NCI-H187 (cell line): ENCODE results near the gene BCAS1.

Source experiments
- DNase-seq, 2 experiments: peaks; one replicate each; lab custom pipeline; 2025; lab: John Stamatoyannopoulos, UW

Gene BCAS1

DNA sequence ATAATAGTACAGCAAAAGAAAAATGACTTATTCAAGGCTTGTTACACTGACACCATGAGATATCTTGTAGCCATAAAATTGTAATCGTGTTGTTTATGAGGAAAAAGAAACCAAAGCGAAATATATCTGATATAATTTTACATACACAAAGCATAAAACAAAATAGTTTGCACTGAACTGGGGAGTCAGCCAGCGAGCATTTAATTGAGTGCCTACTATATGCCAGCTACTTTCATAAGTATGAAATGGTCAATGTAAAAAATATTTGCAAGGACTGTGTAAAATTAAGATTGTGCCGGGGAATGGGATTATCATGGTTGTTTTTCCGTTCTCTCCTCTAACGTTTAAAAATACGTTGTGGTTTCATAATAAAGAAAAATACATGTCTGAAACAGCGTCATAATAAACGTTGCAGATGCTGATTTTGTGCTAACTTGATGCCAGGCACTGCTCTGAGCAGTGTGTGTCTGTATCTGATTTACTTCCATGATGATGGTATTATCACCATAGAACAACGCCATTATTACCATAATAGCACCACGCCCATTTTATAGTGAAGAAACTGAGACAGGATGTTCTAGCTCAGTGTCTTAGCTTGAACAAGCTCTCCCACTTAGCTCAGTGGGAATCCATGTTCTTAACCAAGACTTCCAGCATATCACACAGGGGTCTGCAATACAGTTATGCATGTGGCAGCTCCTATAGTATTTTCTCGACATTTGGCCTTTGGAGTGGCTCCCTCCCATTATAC is 144.6 kb downstream of the BCAS1 start:
- DNase-seq: no peak

DNA sequence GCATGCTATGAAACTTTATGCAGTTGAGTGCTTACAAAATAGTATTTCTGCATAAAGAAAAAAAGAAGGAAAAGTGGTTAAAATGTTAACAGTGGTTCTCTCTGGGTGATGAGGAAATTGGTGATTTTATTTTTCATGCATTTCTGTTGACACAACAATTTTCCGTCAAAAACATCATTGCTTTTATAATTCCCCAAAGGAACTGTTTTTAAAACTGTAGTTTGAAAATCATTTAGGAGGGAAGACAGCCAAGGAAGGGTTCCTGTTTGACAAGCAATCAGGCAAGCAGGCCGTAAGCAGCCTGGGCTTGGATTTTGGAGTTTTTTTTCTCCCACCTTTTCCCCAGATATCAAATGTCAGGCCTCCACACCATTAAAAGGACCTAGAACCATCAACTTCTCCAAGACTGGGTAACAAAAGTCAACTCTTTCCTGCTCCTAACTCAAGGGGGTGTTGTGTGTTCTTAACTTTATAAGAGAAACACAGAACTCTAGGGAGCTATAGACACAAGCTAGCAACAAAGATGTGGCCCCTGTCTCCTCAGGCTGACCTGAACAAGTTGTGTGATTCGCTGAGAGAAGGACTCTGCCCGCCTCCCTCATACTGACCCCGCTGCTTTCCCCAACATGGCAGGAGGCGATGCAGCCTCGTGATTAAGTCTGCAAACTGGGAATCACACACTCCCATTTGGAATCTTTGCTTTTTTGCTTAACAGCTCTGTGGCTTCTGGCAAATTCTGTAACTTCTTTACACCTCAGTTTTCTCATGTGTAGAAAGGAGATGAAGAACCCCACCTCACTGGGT is 146.6 kb downstream of the BCAS1 start:
- no peak for DNase-seq

- DNase-seq: no peak
Measured at GRCh38 chr20:53922901-53923314, 147.5 kb downstream of the BCAS1 start.

GRCh38 chr20:53921443-53921973 is 148.9 kb downstream of the BCAS1 start:
- peak in 1 of 2 experiments; percentile 30 for DNase-seq

DNA sequence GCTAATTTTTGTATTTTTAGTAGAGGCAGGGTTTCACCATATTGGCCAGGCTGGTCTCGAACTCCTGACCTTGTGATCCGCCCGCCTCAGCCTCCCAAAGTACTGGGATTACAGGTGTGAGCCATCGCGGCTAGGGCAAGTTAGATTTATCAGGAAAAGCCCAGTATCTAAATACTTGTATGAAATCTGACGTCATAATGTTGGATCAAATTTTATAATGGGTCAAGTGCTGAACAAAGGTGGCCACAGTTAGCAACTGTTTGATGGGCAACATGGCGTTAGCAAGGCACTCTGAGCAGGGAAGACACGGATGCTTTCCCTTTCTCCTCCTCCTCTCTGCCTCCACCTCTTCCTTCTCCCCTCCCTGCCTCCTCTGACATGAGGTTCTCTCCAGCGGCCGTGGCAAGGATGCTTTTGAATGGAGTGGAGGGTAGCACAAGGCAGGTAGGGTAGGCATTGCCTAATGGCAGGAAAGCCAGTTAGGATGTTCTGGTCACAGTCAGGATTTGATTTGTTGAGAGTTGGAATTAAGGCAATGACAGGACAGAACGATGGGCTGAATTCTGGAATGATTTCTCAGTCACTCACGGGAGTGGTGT is 149.6 kb downstream of the BCAS1 start:
- no peak for DNase-seq

DNA sequence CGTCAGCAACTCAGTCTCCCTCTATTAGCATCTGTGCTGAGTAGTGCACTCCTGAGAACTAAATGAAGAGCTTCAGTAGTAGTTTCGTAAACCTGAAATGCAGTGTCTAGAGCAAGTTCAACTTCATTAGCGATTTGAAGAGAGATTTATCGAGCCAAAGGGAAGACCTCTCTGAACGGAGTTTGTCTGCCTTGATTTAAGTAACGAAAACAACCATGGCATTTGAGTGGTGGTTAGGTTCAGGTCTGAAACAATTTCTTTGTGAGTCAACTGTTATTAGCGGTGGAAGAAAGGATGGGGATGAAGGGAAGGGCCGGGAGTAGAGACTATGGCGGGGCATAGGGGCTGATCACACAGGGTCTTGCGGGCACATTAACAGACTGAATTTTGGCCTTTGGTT is 150.5 kb downstream of the BCAS1 start:
- no peak for DNase-seq

DNA sequence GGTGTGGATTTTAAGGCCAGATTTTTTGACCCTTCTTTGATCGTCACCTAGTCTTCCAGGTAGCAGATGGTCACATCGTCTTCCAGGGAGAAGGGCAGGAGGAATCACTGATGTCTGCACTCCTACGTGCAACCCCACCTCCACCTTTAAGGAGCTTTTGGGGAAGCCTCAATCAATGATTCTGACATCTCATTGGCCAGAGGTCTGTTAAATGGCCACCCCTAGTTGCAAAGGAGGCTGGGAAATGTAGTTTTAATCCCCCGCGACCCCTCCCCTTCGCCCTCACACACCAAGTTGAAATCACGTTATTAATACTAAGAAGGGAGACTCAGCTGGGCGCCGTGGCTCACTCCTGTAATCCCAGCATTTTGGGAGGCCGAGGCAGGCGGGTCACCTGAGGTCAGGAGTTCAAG is 151.4 kb downstream of the BCAS1 start:
- DNase-seq: no peak

- DNase-seq: no peak
Measured at GRCh38 chr20:53918020-53918311, 152.4 kb downstream of the BCAS1 start.

DNA sequence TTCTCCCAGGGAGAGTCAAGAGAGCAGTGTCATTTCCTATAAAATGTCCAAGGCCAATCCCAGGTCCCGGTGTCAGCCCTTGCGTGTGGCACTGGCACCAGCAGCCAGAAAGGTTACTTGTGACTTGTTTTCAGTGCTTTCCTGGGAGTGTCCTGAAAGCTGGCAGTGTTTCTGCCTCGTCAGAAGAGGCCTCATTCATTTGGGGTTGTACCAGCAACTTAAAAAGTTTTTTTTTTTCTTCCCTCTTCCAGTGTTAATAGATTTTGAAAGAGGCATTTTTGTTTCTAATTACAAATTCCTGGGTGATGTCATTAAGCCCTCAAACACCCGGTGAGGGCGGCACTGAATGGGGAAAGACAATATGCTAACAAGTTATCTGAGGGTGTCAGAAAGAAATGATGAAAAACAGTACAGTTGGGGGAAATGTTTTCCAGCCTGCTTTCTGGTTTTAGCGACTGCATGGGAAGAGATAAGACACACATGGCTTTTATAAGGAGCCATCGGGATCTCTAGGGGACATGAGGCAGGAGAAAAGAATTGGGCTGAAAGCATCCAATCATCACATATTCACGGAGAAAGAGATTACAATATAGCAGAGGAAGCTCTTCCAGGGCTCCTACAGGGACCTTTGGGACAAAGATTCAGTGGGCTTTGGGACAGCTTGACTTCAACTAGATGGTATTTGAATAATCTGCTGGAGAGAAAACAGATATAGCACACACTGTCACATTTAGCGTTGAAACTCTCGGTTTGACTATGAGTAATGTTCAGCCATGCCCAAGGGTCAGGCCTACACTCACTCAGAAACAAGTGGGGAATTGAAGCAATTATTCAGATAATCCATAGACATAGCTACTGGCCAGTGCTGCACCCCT is 153.0 kb downstream of the BCAS1 start:
- no peak for DNase-seq

- no peak for DNase-seq
Measured at GRCh38 chr20:53916173-53916512, 154.3 kb downstream of the BCAS1 start.

- DNase-seq: peak; percentile 79 to 84
Measured at GRCh38 chr20:53915446-53916172, 154.8 kb downstream of the BCAS1 start.

- no peak for DNase-seq
Measured at GRCh38 chr20:53914781-53915445, 155.5 kb downstream of the BCAS1 start.

DNA sequence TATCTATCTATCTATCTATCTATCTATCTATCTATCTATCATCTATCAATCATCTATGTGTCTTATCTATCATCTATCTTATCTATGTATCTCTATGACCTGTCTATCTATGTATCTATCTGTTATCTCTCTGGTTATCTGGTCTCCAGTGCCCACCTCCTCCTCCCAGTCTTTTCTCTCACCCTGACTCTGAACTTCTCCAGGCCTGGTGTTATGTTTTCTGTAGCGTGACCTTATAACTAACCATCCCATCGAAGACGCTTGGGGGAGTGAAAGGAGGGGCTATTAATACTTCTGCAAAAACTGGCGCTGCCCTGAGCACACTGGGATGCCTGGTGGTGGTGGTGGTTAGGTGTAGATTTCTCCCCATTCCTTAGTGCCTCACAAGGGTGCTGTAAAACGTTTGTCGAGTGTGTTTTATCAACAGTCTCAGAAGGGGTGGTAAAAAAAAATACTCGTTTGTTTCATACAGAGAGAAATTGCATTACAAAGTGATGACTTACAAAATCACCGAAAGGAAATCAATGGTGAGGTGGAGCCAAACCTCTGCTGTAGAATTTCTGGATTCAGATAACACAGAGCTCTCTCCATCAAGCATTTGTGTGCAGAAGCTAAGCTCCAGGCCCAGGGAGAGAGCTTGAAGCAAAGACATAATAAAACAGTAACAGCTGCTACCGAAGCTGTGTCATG is 156.2 kb downstream of the BCAS1 start:
- DNase-seq: no peak

GRCh38 chr20:53911301-53911700 is 159.1 kb downstream of the BCAS1 start:
- no peak for DNase-seq

DNA sequence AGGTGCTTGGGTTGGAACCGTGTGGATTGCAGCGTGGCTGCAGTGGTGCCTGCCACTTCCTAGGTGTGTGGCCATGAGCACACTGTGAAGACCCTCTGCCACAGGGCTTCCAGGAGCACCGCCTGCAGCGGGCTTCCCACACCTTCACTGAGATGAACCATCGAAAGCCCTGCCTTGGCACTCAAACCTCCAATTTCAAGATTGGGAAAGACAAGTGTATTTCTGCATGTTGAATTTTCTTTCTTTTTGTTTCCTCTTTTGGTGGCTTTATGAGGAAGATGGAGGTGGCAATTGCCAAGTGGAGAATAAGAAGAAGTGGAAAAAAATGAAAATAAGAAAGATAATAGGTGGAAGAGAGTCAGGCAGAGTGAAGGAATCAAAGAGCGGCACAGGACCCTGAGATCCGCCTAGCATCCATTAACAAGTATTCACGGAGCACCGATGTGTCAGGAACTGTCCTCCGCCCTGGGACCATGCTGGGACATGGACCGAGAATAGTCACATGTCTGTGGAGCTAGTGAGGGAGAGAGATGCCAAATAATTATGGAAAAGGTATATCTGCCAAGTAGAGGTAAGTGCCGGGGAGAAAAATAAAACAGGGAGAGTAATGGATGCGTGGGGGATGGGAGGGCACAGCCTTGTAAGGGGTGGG is 159.9 kb downstream of the BCAS1 start:
- DNase-seq: no peak

GRCh38 chr20:53907968-53908751 is 162.2 kb downstream of the BCAS1 start:
- no peak for DNase-seq

DNA sequence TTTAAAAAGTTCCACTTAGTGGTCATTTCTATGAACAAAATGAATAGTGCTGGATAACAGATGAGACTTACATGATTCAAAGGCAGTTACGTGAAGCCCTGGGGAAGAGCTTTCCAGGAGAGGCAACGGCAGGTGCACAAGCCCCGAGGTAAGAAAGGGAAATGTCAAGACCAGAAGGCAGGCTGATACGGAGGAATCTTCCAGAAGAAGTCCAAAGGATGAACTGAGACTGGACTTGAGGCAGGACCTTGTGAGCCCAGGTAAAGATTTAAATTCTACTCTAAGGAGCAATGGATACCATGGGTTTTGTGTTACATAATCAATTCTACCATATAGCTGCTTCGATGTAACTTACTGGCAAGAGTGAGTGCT is 164.6 kb downstream of the BCAS1 start:
- DNase-seq: no peak

DNA sequence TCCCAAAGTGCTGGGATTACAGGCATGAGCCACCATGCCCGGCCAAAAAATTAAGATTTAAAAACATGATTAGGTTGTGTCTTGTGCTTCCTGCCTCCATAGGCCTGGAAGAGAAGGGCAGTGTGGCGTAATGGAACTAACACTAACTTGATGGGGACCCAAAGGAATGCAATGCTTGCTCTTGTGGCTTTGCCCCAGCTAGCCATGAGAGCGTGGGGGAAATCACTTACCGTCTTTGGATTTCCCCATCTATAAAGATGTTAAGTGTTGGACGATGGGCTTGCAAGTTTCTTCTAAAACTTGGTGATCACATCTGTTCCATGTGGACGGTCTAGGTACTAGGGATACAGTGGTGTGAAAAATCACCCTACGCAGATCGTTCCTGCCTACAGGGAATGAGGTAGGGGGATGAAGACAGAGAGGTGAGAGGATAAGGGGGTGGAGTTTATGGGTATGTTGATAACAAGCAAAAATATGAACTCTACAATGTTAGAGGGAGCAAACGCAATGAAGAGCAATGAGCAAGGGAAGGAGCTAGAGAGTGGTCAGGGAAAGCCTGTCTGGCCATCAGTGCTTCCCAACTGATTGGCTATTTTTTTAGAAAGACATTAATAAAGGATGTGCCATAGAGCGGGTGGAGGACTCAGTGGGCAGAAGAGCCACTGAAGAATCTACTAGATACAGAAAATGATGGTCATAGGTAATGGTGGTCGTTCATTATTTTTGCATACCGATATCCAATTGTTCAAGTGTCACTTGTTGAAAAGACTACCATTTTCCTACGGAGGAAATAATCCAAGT is 165.2 kb downstream of the BCAS1 start:
- no peak for DNase-seq
